Measurements from ENCODE around the gene SCGB3A2. TPM values are rescaled to one million over a fixed set of nuclear protein-coding genes. Genes with fewer than 3 reads are reported as not detected.

SCGB3A2 gene
- total and polyA plus RNA-seq, 12 donors: 0.69 to 0.79 (median 0.71) TPM; not detected in 9

DNA sequence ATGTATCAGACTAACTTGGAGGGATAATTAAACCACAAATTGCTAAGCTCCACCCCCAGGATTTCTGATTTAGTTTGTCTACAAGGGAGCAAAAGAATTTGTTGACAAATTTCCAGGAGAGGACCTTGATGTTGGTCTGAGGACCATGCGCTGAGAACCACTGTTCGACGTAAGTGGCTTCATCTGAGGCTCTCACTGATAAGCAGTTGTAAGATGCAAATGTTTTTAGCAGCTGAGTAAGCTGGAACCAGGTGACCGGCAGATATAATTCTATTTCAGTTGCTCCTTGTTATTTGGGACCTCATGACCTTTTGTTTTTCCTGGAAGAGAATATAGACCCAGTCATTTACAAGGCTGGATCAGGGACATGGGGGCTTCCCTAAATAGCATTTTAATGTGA is 32.9 kb upstream of the SCGB3A2 start:
- no peak for TF ChIP-seq POLR2A (IDR thresholded peaks at IDR 0.05)
- TF ChIP-seq, protein P1, sequence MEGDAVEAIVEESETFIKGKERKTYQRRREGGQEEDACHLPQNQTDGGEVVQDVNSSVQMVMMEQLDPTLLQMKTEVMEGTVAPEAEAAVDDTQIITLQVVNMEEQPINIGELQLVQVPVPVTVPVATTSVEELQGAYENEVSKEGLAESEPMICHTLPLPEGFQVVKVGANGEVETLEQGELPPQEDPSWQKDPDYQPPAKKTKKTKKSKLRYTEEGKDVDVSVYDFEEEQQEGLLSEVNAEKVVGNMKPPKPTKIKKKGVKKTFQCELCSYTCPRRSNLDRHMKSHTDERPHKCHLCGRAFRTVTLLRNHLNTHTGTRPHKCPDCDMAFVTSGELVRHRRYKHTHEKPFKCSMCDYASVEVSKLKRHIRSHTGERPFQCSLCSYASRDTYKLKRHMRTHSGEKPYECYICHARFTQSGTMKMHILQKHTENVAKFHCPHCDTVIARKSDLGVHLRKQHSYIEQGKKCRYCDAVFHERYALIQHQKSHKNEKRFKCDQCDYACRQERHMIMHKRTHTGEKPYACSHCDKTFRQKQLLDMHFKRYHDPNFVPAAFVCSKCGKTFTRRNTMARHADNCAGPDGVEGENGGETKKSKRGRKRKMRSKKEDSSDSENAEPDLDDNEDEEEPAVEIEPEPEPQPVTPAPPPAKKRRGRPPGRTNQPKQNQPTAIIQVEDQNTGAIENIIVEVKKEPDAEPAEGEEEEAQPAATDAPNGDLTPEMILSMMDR (IDR thresholded peaks at IDR 0.05): no peak
- peaks cover 19% of the 10 kb centered on the region for H3K27me3 ChIP-seq

DNA sequence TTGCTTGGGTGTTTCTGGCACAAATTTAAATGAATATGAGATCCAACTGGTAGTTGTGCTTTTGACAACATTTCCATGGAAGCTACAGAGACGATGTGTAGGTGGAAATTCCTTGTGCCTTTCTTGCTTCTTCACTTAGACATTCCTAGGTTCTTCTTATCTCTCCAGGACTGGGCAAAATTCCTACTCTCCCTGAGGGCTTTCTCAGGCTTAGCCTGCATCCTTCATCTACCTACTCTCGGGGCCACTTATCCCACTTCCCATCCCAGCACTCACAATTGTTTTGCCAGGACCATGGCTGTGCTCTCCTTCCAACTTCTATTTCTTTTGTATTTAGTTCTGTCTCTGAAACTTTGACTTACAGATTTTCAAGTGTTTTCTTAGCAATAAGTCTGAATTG is 29.3 kb upstream of the SCGB3A2 start:
- DNase-seq: no peak

More for the DNA sequence above, 32.9 kb upstream of the SCGB3A2 start:
- 87 to 91% (median 89%) methylated on average over 4 of the region's 4 CpGs for WGBS, 4 donors
- Histone ChIP-seq H3K4me3 (no peak overlapping the region), H3K27ac (no peak overlapping the region), H3K36me3 (replicated peaks in 1 of 2) (no peaks in the 10 kb centered on the region), H3K9me3 (replicated peaks in 1 of 3) (no peaks in the 10 kb centered on the region), H3K4me1 (replicated peaks in 1 of 2) (no peaks in the 10 kb centered on the region)
- intact Hi-C loops (cut with DNase I): no loop called here
- no peak for DNase-seq

DNA sequence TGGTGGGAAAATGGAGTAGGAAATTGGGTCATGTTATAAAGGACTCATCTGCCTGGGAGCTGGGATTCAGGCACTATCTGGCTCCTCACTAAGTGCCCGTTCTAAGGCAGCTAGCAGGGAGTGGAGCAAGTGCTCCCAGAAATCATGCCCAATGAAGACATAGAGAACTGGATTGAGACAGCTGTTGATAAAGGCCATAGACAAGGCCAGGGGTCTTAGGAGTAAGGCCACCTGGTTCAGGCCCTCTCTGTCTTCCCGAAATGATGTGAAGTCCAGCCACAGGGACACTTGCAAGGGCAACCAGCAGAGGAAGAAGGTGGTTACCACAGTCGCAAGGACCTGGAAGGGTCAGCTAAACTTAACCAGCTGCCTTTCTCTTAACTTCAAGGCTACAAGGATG is 26.9 kb upstream of the SCGB3A2 start:
- no peak overlapping the region for H3K4me3 ChIP-seq
- no peaks in the 10 kb centered on the region for H3K36me3 ChIP-seq (replicated peaks in 1 of 2)
- no peak for DNase-seq
- no peak for TF ChIP-seq POLR2A (IDR thresholded peaks at IDR 0.05)
- TF ChIP-seq, protein P1 (IDR thresholded peaks at IDR 0.05): no peak
- intact Hi-C loops (cut with DNase I): no loop called here
- peaks cover 5% of the 10 kb centered on the region for H3K27me3 ChIP-seq
- no peaks in the 10 kb centered on the region for H3K4me1 ChIP-seq (replicated peaks in 1 of 2)
- 79 to 97% (median 93%) methylated on average over 3 of the region's 3 CpGs for WGBS, 4 donors
- H3K27ac ChIP-seq: no peak overlapping the region
- no peaks in the 10 kb centered on the region for H3K9me3 ChIP-seq (replicated peaks in 1 of 3)

More for the DNA sequence above, 29.3 kb upstream of the SCGB3A2 start:
- Histone ChIP-seq H3K4me3 (no peak overlapping the region), H3K4me1 (replicated peaks in 1 of 2) (no peaks in the 10 kb centered on the region), H3K36me3 (replicated peaks in 1 of 2) (no peaks in the 10 kb centered on the region), H3K9me3 (replicated peaks in 1 of 3) (no peaks in the 10 kb centered on the region), H3K27me3 (peaks cover 5% of the 10 kb centered on the region), H3K27ac (no peak overlapping the region)
- TF ChIP-seq, protein P1 (IDR thresholded peaks at IDR 0.05): no peak
- TF ChIP-seq POLR2A (IDR thresholded peaks at IDR 0.05): no peak
- 50 to 59% (median 57%) methylated on average over 2 of the region's 2 CpGs for WGBS, 4 donors
- intact Hi-C loops (cut with DNase I): no loop called here

DNA sequence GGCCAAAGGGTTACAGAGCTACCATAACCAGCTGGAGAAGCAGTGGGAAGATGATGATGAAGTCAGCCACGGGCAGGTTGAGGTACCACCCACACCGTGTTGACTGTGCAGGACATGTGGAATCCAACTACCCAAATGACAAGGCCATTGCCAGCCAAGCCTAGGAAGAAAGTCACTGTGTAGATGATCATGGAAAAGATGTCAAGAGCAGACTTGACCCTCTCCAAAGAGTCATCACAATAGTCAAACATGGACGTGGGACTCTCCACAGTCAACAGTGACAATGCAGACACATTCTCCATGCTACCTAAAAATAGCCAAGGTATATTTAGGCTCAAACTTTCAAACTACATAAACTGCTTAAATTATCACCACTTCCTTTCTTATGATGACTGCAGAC is 26.1 kb upstream of the SCGB3A2 start:
- Histone ChIP-seq H3K9me3 (replicated peaks in 1 of 3) (no peaks in the 10 kb centered on the region), H3K27me3 (peaks cover 5% of the 10 kb centered on the region), H3K27ac (no peak overlapping the region), H3K36me3 (replicated peaks in 1 of 2) (no peaks in the 10 kb centered on the region), H3K4me3 (no peak overlapping the region), H3K4me1 (replicated peaks in 1 of 2) (no peaks in the 10 kb centered on the region)
- intact Hi-C loops (cut with DNase I): no loop called here
- no peak for DNase-seq
- TF ChIP-seq, protein P1 (IDR thresholded peaks at IDR 0.05): no peak
- no peak for TF ChIP-seq POLR2A (IDR thresholded peaks at IDR 0.05)
- WGBS, 4 donors: 50 to 78% (median 73%) methylated on average over 3 of the region's 3 CpGs

Measured in adrenal gland (tissue), 12 donors.